Activated CD4-positive, alpha-beta T cell treated with anti-CD3 and anti-CD28 coated beads, Interleukin-2, Interleukin-6, amounts not matched to agents 100 ng/mL and 50 ng/mL, durations not matched to agents 16 hours and 8 hours (primary cell): ENCODE data around the gene SFXN5.
"Not testable (repeated sequence)": the region's sequence is repeated elsewhere in the genome, so short reads cannot be mapped to it uniquely, and the experiment has no call there.

Experiments
- DNase-seq: peaks from one replicate; pipeline ENCODE4 v3.0.0-alpha.2; 2020

SFXN5 gene

GRCh38 chr2:73076701-73077423 is 5.3 kb upstream of the SFXN5 start:
- DNase-seq, result no peak

GRCh38 chr2:73075477-73076373 is 4.2 kb upstream of the SFXN5 start:
- DNase-seq, result no peak

GRCh38 chr2:73074110-73075069 is 2.9 kb upstream of the SFXN5 start:
- DNase-seq, result no peak

GRCh38 chr2:73072416-73072815 is 904 bp upstream of the SFXN5 start:
- DNase-seq, result no peak

GRCh38 chr2:73072129-73072395 is 550 bp upstream of the SFXN5 start:
- no peak for DNase-seq

GRCh38 chr2:73070643-73071359 is 711 bp downstream of the SFXN5 start:
- DNase-seq, result peak; percentile 33

GRCh38 chr2:73069855-73070642 is 1.5 kb downstream of the SFXN5 start:
- no peak for DNase-seq

- DNase-seq, result no peak
Observed at GRCh38 chr2:73069041-73069854, 2.3 kb downstream of the SFXN5 start.

GRCh38 chr2:73068147-73068546 is 3.4 kb downstream of the SFXN5 start:
- no peak for DNase-seq

GRCh38 chr2:73067043-73067442 is 4.5 kb downstream of the SFXN5 start:
- no peak for DNase-seq

GRCh38 chr2:73065070-73065469 is 6.4 kb downstream of the SFXN5 start:
- not testable (repeated sequence) for DNase-seq

GRCh38 chr2:73063909-73064875 is 7.3 kb downstream of the SFXN5 start:
- DNase-seq, result no peak

GRCh38 chr2:73063472-73063871 is 8.0 kb downstream of the SFXN5 start:
- no peak for DNase-seq

GRCh38 chr2:73059106-73059505 is 12.4 kb downstream of the SFXN5 start:
- no peak for DNase-seq

GRCh38 chr2:73054980-73055379 is 16.5 kb downstream of the SFXN5 start:
- DNase-seq, result no peak

GRCh38 chr2:73053316-73054114 is 18.0 kb downstream of the SFXN5 start:
- no peak for DNase-seq

- DNase-seq, result no peak
Observed at GRCh38 chr2:73050121-73050545, 21.4 kb downstream of the SFXN5 start.
